NCI-H82 (cell line): Measurements from ENCODE around the gene BMX.

Experiments
- DNase-seq: peaks from one replicate; lab custom pipeline; 2025; lab: John Stamatoyannopoulos, UW

Gene BMX

DNA sequence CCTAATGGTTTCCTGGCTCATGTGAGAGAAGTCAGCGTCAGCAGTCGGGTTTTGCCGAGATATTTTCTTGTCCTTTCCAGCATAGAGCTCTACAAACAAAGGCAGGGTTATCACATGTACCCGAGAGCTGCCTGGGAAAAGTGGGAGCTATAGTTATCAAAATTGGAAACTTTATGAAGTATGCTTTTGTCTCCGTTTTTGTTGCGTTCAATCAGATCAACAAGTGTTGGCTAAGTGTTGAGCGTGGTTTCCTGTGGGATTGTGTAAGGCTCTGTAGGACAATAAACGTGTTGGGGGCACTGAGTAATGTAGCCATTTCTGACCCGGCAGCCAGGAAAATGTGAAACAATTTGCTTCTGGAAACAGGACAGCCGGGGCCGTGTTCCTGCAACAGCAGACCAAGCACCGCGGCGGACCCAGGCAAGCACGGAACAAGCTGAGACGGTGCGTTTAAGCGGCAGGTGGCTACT, at the start of gene BMX:
Gene BMX (plus strand): TSS at position 311 of the 470 bp plus-strand sequence. CDS start 7,547 bp downstream, outside the sequence.
- no peak for DNase-seq

DNA sequence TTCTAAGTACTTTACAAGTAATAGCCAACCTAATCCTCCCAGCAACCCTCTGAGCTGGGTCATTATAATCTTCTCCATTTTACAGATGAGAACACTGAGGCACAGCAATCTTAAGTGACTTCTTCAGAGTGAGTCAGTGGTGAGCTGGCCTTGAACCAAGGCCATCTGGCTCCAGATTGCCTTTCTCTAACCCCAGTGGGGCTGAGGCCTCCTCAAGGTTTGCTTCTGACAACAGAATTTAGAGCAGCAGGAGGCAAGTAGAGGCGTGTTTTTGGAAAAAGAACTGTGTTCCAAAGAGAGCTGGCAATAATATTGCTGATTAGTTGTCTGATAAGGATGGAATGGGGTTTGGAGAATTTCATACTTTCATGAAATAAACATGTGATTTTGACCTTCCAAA, 48.7 kb upstream of the BMX start:
- DNase-seq: no peak

DNA sequence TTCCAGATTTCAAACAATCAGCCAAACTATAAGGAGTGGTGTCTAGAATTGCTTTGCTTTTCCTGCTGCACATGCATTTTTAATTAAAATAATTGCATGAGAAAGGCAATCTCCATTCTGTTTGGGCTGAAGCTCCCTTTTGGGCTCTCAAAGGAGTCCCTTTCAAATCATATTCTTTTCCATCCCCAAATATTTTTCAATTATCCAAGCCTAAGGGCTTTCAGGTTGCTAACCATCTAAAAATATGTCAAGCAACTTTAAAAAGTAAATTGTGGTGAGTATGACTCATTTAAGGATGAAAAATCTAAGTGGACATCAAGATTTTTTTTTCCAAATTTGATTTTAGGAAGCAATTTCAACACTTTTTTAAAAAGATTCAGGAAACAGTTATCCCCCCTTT, 35.9 kb upstream of the BMX start:
- DNase-seq: no peak

DNA sequence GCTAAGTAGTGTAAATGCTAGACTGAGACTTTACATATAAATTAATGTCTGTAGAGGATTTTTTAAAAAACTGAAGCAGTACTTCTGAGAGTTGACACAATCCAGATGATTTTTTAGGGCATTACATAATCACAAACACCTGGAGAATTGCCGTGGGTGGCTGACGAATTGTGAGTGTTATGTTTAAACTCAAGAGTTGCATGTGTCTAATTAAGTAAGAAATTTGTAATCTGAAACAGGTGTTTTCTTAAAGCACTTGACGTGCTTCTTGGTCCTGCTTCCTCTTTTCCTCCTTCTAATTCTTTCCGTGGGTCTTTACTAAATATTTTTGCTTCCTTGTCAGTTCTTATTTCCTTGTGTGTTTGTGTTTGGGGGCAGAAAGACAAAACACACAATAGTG, 35.3 kb upstream of the BMX start:
- no peak for DNase-seq

DNA sequence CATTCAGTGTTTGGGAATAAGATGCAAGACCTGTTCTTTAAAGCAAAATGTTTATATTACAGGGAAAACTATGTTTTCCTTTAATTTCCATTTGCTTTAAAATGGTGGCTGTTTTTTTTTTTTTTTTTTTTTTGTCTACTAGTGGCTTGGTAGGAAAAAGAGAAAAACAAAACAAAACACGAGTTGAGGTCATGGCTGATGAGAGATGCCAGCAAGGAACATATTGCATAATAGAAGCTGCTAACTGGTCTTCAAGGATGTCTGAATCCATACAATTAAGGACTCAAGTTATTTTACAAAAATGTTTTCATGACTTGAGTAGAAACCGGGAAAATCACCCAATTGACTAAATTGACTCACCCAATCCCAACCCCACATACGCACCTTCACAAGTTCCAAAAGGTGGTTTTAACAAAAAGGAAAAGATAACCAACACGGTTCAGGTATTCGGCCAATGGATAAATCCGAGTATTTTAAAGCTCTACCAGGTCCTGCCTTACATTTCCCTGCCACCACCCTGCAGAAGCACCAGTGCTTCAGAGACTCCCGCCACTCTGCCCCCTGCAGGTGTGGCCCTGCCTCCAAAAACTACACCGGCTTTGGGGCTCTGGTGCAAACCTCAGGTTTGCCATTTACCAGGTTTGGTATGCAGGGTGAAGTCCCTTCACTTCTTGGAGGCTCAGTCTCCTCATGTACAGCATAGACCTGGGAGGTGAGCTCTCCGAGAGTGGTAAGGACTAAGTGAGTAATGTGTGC, 34.5 kb upstream of the BMX start:
- peak; percentile 11 for DNase-seq

DNA sequence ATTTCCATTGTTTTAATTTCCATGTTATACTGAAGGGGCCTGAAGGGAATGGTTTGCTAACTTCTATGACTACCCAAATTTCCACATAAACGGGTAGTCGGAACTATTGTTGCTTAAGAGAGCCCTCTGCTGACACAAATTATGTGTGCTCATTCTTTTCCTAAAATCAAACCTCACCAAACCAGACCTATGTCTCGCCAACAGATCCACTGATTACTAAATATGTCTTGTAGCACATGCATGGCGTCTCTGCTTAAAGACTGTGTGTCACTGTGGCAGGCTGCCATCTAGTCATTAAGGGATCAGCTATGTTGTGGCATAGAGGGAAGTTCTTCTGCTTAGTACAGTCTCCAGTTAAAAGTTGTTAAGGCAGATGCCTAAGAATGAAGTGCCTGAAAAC, 32.6 kb upstream of the BMX start:
- DNase-seq: peak; percentile 69

DNA sequence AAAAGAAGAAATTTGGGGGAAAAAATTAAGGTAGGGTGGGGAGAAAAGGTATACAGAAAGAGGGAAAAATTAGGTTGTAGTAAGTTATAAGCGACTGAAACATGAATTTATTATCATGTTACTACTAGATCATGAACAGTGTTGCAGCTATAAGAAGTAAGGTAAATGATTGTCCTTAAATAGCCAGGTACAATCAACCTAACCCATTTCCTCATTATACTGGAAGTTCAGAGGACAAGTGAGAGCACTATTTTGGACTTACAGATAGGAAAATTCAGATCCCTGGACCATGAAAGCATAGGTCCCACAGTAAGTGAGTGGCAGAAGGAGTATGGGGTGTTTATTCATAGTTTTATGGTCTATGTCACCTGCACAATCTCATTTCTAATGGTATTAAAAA, 31.0 kb upstream of the BMX start:
- no peak for DNase-seq

DNA sequence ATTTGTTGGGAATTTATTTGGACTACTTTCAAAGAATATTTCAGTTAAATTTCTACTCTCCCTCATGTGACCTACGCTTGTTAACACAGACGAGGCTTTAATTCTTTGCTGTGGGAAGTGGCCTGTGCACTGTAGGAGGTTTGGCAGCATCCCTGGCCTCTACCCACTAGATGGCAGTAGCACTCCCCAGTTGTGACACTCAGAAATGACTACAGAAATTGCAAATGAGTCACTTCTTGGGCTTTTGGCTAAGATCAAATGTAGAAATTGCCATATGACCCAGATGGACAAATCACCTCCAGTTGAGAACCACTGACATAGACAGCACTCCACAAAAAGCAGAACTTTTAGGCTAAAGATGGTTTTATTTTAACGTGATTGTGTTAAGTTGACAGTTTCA, 29.6 kb upstream of the BMX start:
- peak; percentile 78 for DNase-seq

DNA sequence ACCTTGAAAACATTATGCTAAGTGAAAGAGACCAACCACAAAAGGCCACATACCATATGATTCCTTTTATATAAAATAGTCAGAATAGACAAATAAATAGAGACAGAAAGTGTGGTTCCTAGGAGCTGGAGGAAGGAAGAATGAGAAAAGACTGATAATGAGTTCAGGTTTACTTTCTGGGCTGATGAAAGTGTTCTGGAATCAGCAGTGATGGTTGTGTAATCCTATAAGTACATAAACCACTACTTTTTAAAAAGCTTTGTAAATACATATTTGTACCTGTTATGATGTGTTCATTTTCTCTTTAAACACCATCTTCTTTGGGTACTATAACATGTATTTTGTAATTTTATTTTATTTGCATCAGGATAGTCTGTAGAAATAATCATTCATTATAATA, 28.1 kb upstream of the BMX start:
- no peak for DNase-seq

DNA sequence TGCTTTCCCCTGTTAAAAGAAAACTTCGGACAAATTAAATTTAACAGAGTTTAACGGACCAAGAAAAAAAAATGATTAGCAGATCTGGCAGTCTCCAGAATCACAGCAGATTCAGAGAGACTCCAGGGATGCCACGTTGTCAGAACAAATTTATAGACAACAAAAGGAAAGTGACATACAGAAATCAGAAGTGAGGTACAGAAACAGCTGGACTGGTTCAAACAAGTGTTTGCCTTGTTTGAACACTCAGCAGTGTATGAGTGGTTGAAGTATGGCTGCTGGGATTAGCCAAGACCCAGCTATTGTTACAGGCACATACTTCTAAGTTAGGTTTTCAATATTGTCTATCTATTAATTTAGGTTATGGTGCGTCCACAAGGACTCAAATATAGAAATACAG, 26.6 kb upstream of the BMX start:
- DNase-seq: no peak

DNA sequence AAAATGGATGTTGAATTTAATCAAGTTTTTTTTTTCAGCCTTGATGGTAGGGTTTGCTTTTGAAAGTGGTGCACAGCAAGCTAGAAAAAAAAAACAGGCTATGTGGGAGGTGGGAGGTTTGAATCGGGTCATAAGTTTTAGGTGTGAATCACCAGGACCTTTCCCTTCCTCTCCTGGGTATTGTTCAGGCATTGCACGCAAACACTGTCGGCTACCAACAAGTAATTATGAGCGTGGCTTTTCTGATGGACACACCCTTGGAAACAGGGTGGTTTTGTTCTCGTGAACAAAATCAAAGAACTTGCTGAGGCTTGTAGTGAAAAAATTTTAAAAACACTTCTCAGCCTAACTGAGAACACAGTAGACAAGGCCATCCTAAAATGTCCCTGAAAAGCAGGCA, 25.6 kb upstream of the BMX start:
- DNase-seq: no peak

DNA sequence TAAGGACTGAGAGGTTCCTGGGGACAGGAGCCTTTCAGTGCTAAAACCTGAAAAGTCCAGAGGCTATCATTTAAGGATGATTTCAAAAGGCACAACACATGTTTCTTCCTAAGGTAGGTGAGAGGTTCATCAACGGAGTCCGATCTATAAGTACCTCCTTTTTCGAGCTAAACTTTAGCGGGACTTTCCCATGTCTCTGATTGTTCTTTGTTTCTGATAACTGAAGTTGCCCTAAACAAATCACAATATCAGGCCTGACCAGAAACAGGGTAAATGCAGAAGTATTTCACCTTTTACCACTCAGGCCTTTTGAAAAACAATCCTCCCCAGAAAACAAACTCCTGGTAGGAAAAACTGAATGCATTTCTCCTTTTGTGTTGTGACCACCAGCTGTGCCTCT, 25.1 kb upstream of the BMX start:
- no peak for DNase-seq

DNA sequence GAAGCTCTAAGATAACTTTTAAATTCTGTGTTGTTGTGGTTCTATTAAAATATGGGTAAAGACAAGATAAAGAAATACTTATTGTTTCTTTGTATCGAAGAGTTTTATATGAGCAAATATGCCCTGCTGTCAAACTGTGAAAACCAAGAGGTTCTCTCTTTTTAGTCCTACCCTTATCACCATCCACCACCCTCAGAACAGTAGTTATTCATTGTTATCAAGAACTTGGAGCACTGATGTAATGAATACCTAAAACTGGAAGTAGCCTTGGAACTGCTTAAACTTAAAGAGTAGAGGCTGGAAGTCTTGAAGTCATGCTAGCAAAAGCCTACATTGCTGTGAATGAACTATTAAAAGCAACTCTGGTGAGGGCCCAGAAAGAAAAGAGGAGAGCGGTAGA, 16.7 kb upstream of the BMX start:
- no peak for DNase-seq

DNA sequence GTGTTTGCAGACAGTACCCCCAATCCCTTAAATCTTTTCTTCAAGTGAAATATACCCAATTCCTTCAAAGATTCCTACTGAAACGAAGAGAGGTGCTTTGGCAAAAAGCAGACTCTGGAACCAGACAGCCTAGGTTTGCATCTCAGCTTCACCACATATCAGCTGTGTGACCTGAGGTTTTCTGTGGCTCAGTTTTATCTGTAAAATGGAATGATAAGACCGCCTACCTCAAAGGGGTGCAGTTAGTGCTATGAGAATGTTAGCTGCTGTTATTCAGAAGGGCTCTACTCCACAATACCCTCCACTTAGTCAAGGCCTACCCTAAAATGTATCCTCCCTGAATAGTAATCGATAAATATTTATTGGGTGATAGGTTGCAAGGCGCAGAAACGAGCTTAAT, 8.1 kb upstream of the BMX start:
- DNase-seq: no peak

DNA sequence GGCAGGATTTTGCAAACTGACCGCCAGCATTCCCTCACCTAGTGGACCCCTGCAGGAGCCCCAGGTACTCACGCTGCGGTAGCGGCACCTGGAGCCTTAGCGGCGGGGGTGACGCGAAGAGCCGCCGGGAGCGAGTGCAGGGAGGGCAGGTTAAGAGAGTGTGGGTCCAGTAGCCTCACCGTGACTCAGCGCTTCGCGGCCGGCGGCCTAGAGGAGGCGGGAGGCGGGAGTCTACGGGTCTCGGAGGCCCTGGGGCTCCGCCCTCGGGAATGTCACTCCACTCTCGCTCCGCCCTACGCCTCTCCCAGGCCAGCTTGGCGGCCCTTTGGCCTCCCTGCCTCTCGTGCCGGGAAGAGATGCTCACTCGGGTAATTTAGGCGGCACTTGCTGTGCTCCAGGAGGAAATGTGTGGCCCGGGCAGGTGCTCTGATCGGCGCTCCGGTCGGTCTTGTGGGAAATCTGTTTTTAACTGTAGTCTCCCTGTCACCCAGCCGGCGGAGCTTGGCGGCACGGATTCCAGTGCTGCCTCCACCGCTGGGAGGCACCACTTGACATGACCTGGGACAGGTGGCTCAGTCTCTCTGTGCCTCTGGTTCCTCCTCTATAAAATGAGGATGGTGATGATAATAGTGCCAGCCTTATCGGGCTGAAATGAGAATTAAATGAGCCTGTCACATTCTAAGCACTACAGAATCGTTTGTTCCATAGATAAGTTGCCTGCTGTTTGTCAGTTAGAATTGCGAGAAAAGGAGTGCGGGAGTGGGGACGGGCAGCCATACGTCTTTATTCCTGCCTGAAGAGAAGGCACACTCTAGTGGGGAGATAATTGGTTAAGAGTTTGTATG, 7.3 kb upstream of the BMX start, which contains the start of gene PIR:
Gene PIR (minus strand): TSS at position 216 of the 845 bp plus-strand sequence. CDS start 2,076 bp downstream, outside the sequence.
- peak; percentile 94 for DNase-seq

DNA sequence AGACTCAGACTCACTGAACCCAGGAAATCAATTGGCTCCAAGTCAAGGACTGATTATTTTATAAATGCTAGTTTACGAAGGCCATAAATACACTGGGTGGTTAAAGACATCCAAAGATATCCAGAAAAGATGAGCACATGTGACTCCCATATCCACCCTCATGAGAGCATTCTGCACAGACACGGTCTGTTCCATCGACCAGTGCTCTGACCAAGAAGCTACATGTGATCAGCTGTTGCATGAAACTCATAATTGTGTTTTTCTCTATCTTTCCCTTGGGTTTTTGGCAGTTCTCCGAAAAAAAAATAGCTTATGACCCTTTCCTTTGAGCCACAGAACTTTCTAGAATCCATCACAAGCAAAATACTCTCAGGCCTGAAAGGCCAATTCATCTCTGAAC, 4.8 kb upstream of the BMX start:
- no peak for DNase-seq

DNA sequence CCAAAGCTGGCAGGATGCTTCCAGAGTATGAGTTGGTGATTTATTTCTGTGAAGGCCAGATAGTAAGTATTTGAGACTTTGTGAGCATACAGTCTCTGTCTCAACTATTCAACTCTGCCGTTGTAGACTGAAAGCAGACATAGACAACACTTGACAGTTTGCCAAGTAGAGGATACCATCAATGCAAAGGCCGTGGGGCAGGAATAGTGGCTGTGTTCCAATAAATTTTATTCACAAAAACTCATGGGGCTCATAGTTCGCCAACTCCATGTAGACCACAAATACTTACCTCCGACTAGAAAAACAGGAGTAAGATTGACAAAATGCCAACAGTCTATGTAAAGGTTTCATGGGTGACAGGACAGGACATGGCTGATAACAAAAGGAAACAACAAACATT, 3.8 kb upstream of the BMX start:
- DNase-seq: no peak

DNA sequence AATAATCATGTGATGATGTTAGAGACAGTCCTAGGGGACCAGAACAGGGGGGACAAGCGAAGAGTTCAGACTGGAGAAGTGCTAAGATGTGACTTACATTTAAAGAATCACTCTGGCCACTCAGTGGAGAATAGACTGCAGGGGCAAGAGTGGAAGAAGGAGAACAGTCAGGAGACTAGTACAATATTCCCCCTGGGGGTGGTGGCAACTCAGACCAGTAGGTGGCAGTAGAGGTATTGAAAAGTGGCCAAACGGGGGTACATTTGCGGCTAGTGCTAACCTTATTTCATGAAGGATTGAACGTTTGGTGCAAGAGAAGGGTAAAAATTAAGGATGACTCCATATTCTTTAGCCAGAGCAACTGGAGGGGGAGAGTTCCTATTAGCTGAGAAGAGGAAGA, 2.7 kb upstream of the BMX start:
- DNase-seq: peak; percentile 70

DNA sequence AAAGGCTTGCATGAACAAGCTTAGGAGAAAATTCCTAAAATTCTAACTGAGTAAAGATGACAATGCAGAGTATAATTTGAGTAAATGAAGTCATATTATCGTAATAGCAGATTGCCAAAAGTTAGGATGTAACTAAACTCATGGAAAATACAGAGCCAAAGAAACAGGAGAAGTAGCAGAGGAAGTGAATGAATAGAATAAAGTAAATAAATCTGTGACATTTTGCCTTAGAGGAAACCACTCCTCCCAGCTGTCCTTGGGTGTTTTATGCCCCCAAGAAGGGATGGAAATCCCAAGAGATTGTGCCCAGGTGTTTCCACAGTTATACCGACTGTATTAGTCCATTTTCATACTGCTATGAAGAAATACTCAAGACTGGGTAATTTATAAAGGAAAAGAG, 1.9 kb upstream of the BMX start:
- no peak for DNase-seq

DNA sequence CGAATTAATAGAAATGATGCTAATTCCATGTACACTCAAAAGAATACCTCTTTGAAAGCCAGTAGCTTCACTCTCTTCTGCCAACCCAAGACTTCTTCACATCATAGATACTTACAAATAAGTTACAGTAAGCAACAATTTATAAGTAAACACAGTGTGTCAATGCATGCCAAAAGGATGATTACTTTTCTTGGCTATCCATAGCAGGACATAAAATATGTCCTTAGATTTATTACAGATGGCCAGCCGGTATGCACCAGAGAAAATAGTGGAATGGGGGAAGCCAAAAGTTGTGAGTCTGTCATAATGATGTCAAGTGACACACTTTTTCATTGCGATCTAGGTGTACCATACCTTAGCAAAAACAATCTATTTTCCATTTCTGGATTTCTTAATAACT, 631 bp upstream of the BMX start:
- no peak for DNase-seq

DNA sequence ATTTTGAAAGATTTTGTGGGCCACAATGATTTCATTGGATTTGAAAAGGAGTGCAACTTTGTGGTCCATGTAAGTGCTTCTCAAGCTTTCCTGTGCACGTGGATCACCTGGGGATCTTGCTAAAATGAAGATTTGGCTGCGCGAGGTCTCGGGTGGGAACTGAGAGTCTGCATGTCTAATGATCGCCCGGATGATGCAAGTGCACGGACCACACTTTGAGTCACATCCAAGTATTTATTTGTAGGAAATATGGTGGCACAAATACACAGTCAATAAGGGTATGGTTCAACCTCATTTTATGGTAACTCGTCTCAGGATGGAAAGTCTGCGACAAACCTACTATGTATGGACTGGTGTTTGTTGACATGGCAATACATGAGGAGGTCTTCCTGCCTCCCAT, 899 bp downstream of the BMX start:
- no peak for DNase-seq

DNA sequence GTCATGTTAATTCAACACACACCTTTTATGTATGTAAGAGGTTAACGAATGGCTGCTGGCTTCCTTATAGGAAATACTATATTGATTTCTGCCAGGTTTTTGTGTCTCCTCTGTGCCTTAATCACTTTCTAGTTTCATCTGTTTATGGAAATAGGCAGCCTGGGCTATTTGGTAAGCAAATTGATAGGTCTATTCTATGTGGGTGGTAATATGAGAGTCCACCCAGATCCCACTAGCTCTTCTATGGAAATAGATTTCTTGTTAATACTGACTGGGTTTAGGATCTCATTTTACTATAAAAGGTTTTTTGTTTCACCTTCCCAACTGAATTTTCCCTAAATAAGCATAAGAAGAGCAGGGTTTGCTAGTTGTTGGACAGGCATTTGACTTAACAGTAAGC, 4.1 kb downstream of the BMX start:
- DNase-seq: no peak

DNA sequence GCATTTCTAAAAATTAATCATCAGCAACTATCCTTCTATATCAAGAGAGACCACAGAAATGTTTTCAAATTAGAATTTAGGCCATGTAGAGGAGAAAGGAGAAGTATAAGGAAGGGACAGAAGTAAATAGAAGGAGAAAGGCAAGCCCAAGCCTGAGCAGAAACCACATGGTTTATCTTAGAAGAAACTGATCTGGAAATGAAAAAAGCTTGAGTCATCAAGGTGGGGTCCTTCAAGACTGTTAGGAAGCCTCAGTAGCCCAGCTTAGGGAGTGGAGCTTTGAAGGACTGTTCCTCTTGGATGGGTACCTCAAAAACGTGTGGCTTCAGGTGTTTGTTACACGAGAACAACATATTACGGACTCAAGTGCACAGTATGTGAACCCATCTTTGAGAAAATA, 4.5 kb downstream of the BMX start:
- DNase-seq: no peak
